Endothelial cell of umbilical vein (primary cell): ENCODE results near the gene PID1. TPM values are rescaled to one million over a fixed set of nuclear protein-coding genes. Genes with fewer than 3 reads are reported as not detected.

Experiments used
- BruUV-seq: library from RNA; stranded (reverse); fragments of 400-500 nt; replicated peaks from 2 replicates; lab custom pipeline; 2021; lab: Mats Ljungman, UMichigan
- CTCF ChIA-PET: fragments of 300-600, 350-600 bp; sonication (Branson Sonifier 250); formaldehyde crosslinking; loops from one replicate; lab custom pipeline; 2021; ENCODE audit warnings: antibody characterized with exemption, inconsistent platforms; lab: Charles Lee
- POLR2A ChIA-PET: fragments of 300-600, 350-600 bp; sonication (Branson Sonifier 250); formaldehyde crosslinking; loops from one replicate; lab custom pipeline; 2021; ENCODE audit warnings: antibody characterized with exemption, inconsistent platforms; lab: Charles Lee
- DNase-seq: peaks from one replicate; pipeline ENCODE4 v3.0.0-alpha.2; 2011; ENCODE audit warnings: low read depth, low spot score
- FAIRE-seq: peaks from 2 replicates; lab custom pipeline; 2011; peaks lifted over from hg19 to GRCh38; lab: Jason Lieb, UNC
- H2AFZ ChIP-seq: 2 replicates; pipeline ENCODE4 v1.6.0; 2012; ENCODE audit warnings: low read depth, low read length, control low read depth, inconsistent platforms
- H3K27ac ChIP-seq: 2 replicates; pipeline ENCODE4 v1.5.1; 2011; ENCODE audit warnings: low read depth, mild to moderate bottlenecking, control low read depth, low read length, moderate library complexity; ENCODE audit not compliant: insufficient read depth
- H3K27me3 ChIP-seq, 2 experiments: 2 replicates each; pipeline versions ENCODE4 v1.6.0 to v1.6.1; 2011; ENCODE audit warnings: low read length in 2 of 2, mixed read lengths in 1 of 2; ENCODE audit not compliant: control insufficient read depth in 2 of 2, insufficient read depth in 2 of 2
- H3K36me3 ChIP-seq, 2 experiments: 2 replicates in 1 of 2; 3 replicates in 1 of 2; pipeline ENCODE4 v1.5.1; 2011; ENCODE audit warnings: low read length in 2 of 2, mild to moderate bottlenecking in 1 of 2, moderate library complexity in 1 of 2; ENCODE audit not compliant: control insufficient read depth in 2 of 2, insufficient read depth in 2 of 2; ENCODE audit errors: extremely low read depth in 1 of 2
- H3K4me1 ChIP-seq: 3 replicates; pipeline ENCODE4 v1.5.1; 2011; ENCODE audit warnings: mild to moderate bottlenecking, low read length; ENCODE audit not compliant: control insufficient read depth, insufficient read depth; ENCODE audit errors: extremely low read depth
- H3K4me2 ChIP-seq: 2 replicates; pipeline ENCODE4 v1.6.1; 2011; ENCODE audit warnings: low read length, control low read depth, mixed read lengths; ENCODE audit not compliant: insufficient read depth
- H3K4me3 ChIP-seq, 3 experiments: fragments of 200-600 bp in 1 of 3; sonication (generic), shearing (Covaris generic) in 1 of 3; replicated peaks in 1 of 3; 2 replicates each; pipeline ENCODE4 v1.5.1; 2011 to 2016; ENCODE audit warnings: control low read depth in 3 of 3, low read length in 3 of 3, mild to moderate bottlenecking in 2 of 3, inconsistent platforms in 1 of 3, low read depth in 1 of 3, moderate library complexity in 1 of 3; ENCODE audit not compliant: insufficient read depth in 1 of 3
- H3K79me2 ChIP-seq: 2 replicates; pipeline ENCODE4 v1.6.0; 2012; ENCODE audit warnings: low read length, inconsistent platforms; ENCODE audit not compliant: control insufficient read depth, insufficient read depth
- H3K9ac ChIP-seq: replicated peaks from 2 replicates; pipeline ENCODE3; 2011; ENCODE audit warnings: low read length, control low read depth; ENCODE audit not compliant: insufficient read depth; ENCODE audit errors: extremely low read depth
- H3K9me1 ChIP-seq: replicated peaks from 3 replicates; pipeline ENCODE4 v1.6.0; 2011; ENCODE audit warnings: mild to moderate bottlenecking, low read length; ENCODE audit not compliant: control insufficient read depth, insufficient read depth; ENCODE audit errors: extremely low read depth
- H3K9me3 ChIP-seq: replicated peaks from 2 replicates; pipeline ENCODE4 v1.5.1; 2012; ENCODE audit warnings: low read length, inconsistent platforms; ENCODE audit not compliant: control insufficient read depth, insufficient read depth
- H4K20me1 ChIP-seq: replicated peaks from 2 replicates; pipeline ENCODE3; 2011; ENCODE audit warnings: mild to moderate bottlenecking, low read length; ENCODE audit not compliant: control insufficient read depth, insufficient read depth; ENCODE audit errors: extremely low read depth
- EZH2 ChIP-seq: IDR thresholded peaks from 2 replicates; pipeline ENCODE4 v1.6.1; 2012; ENCODE audit warnings: borderline replicate concordance, low read depth, mild to moderate bottlenecking, moderate library complexity, low read length, inconsistent platforms; ENCODE audit not compliant: severe bottlenecking
- GATA2 ChIP-seq: IDR thresholded peaks from 2 replicates; pipeline ENCODE4 v1.7.0; 2011; ENCODE audit warnings: low read depth, mild to moderate bottlenecking, moderate library complexity, mixed read lengths, low read length; ENCODE audit not compliant: insufficient read length, insufficient read depth
- JUN ChIP-seq: IDR thresholded peaks from 2 replicates; pipeline ENCODE4 v1.6.1; 2011; ENCODE audit warnings: borderline replicate concordance, low read depth; ENCODE audit not compliant: insufficient read length, insufficient read depth
- MAX ChIP-seq: IDR thresholded peaks from 2 replicates; pipeline ENCODE4 v1.6.1; 2011; ENCODE audit not compliant: insufficient read depth, insufficient read length
- MYC ChIP-seq: IDR thresholded peaks from one replicate; pipeline ENCODE4 v1.6.1; 2011; ENCODE audit warnings: mild to moderate bottlenecking, low read depth, low read length
- POLR2AphosphoS5 ChIP-seq: IDR thresholded peaks from 2 replicates; pipeline ENCODE4 v1.6.1; 2012; ENCODE audit warnings: low read depth, mild to moderate bottlenecking, control low read depth, low read length, moderate library complexity; ENCODE audit not compliant: insufficient read depth
- dilution Hi-C: fragments of 300-500 bp; cut with MboI; formaldehyde crosslinking; loops from one replicate; pipeline ENCODE4 v1.15.0; 2019; ENCODE audit warnings: low sequenced_read_pairs; ENCODE audit not compliant: extremely low pct_ligation_motif_present
- intact Hi-C: fragments of 100-400 bp; cut with micrococcal nuclease; formaldehyde crosslinking; loops from one replicate; pipeline ENCODE4 v1.10.0; 2022
- polyA plus RNA-seq, 4 experiments: library from polyadenylated mRNA; depleted of rRNA in 3 of 4; stranded (reverse) in 3 of 4; unstranded in 1 of 4; fragments of >200 nt; gene quantifications; 2 replicates each; pipeline versions ENCODE4 v1.2.1 to v1.2.3, GENCODE V29; 2011 to 2012; ENCODE audit warnings: missing spikeins in 1 of 4
- total RNA-seq: library from RNA; stranded (reverse); gene quantifications from 2 replicates; pipeline ENCODE4 v1.2.3, GENCODE V29; 2021

Gene PID1
- total and polyA plus RNA-seq, 2 donors (not counting 3 experiments of a cell fraction or from before 2014, with no cell fraction given) = not detected

GRCh38 chr2:229087267-229087666 lies 183.8 kb downstream of the PID1 start:
- TF ChIP-seq MYC (no peak), MAX (no peak), GATA2 (no peak), JUN (no peak)
- dilution Hi-C loops = no loop called here
- intact Hi-C loops = no loop called here
- Histone ChIP-seq H4K20me1 (no peaks in the 10 kb centered on the region), H3K9me3 (peaks cover 2% of the 10 kb centered on the region), H3K36me3 (no peaks in the 10 kb centered on the region), H3K27me3 (no peaks in the 10 kb centered on the region), H3K4me2 (no peak overlapping the region), H3K9ac (no peak overlapping the region), H3K9me1 (no peaks in the 10 kb centered on the region), H3K4me3 (no peak overlapping the region), H3K4me1 (no peaks in the 10 kb centered on the region), H2AFZ (no peak overlapping the region), H3K27ac (no peak overlapping the region), H3K79me2 (no peaks in the 10 kb centered on the region)
- FAIRE-seq (no peak), DNase-seq (no peak)
- ChIA-PET CTCF (no interaction called here), POLR2A (no interaction called here)
- no TSS peak for BruUV-seq

GRCh38 chr2:229085439-229085838 lies 185.6 kb downstream of the PID1 start:
- no peak for TF ChIP-seq POLR2AphosphoS5
- TF ChIP-seq EZH2 = no peak
- no peak overlapping the region for H3K4me3 ChIP-seq
- BruUV-seq = no TSS peak
- H3K9me1 ChIP-seq = no peaks in the 10 kb centered on the region
- H3K4me2 ChIP-seq = no peak overlapping the region
- no peaks in the 10 kb centered on the region for H3K79me2 ChIP-seq
- H3K9ac ChIP-seq = no peak overlapping the region
- H4K20me1 ChIP-seq = no peaks in the 10 kb centered on the region
- H3K9me3 ChIP-seq = peaks cover 2% of the 10 kb centered on the region
- no peaks in the 10 kb centered on the region for H3K36me3 ChIP-seq
- intact Hi-C loops = no loop called here
- dilution Hi-C loops = no loop called here
- FAIRE-seq (no peak), DNase-seq (no peak)
- no peaks in the 10 kb centered on the region for H3K27me3 ChIP-seq
- POLR2A ChIA-PET = no interaction called here
- H3K4me1 ChIP-seq = no peaks in the 10 kb centered on the region
- no peak overlapping the region for H2AFZ ChIP-seq
- H3K27ac ChIP-seq = no peak overlapping the region
- CTCF ChIA-PET = no interaction called here
